ENCODE measurements around the gene TSPAN11.

DNA sequence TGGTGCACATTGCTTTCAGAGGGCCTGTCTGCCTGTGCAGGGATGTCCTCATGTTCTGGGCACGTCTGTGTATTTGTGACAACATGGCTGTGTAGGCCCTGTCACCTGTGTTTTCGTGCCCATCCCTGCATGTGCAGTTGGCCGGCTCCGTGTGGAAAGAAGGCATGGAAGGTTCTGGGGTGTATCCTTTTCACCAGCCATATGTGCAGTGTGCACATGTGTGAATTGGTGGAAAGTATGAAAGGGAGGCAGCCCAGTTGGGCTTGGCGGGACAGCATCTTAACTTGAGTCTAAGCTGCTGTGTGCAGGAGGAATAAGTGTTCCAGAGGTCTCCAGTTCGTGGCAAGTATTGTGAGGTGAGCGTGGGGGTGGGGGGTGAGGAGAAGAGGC, 669 bp downstream of the TSPAN11 start:
- TF ChIP-seq POLR2A (IDR thresholded peaks at IDR 0.05) (no peak), POLR2AphosphoS5 (IDR thresholded peaks at IDR 0.05) (no peak)
- TF ChIP-seq, protein P1, sequence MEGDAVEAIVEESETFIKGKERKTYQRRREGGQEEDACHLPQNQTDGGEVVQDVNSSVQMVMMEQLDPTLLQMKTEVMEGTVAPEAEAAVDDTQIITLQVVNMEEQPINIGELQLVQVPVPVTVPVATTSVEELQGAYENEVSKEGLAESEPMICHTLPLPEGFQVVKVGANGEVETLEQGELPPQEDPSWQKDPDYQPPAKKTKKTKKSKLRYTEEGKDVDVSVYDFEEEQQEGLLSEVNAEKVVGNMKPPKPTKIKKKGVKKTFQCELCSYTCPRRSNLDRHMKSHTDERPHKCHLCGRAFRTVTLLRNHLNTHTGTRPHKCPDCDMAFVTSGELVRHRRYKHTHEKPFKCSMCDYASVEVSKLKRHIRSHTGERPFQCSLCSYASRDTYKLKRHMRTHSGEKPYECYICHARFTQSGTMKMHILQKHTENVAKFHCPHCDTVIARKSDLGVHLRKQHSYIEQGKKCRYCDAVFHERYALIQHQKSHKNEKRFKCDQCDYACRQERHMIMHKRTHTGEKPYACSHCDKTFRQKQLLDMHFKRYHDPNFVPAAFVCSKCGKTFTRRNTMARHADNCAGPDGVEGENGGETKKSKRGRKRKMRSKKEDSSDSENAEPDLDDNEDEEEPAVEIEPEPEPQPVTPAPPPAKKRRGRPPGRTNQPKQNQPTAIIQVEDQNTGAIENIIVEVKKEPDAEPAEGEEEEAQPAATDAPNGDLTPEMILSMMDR (IDR thresholded peaks at IDR 0.05 in 8 of 11, conservative IDR thresholded peaks at IDR 0.05 in 3 of 11), result no peak

Measured in spleen (tissue), 7 donors.